H1 (cell line): Measurements from ENCODE around the gene DRC1. TPM values are rescaled to one million over a fixed set of nuclear protein-coding genes. Genes with fewer than 3 reads are reported as not detected.

Experiments used
- E2F6 ChIP-seq: IDR thresholded peaks from 2 replicates; pipeline ENCODE4 v1.6.1; 2012; ENCODE audit warnings: inconsistent platforms
- PHF8 ChIP-seq: fragments of 200-600 bp; sonication (generic); conservative IDR thresholded peaks from 2 replicates; pipeline ENCODE4 v1.7.1; 2012; ENCODE audit warnings: low read depth, mild to moderate bottlenecking, inconsistent platforms, low read length, moderate library complexity
- RAD21 ChIP-seq, 2 experiments: IDR thresholded peaks in 1 of 2; conservative IDR thresholded peaks in 1 of 2; 2 replicates each; pipeline ENCODE4 v1.6.1; 2011; ENCODE audit warnings: low read depth in 2 of 2, low read length in 2 of 2, improper control_type of control experiment in 1 of 2, inconsistent platforms in 1 of 2, mild to moderate bottlenecking in 1 of 2, moderate library complexity in 1 of 2
- SIRT6 ChIP-seq: IDR thresholded peaks from one replicate; pipeline ENCODE4 v1.7.1; 2012; ENCODE audit warnings: low read length, inconsistent platforms
- SP4 ChIP-seq: IDR thresholded peaks from 2 replicates; pipeline ENCODE4 v1.6.1; 2012; ENCODE audit warnings: low read length, inconsistent platforms
- polyA plus RNA-seq, 7 experiments: library from polyadenylated mRNA; depleted of rRNA in 3 of 7; stranded (reverse) in 5 of 7; unstranded in 2 of 7; fragments of >200 nt in 5 of 7; fragments of 200-250 nt in 2 of 7; gene quantifications; 1 replicate in 5 of 7; 2 replicates in 1 of 7; 4 replicates in 1 of 7; pipeline versions ENCODE4 v1.2.1 to v1.2.3, GENCODE V29; 2011 to 2013; ENCODE audit warnings: missing spikeins in 2 of 7, mixed read lengths in 2 of 7
- total RNA-seq: library from RNA; stranded (reverse); fragmentation: NEBNext Ultra II Directional; extraction: Animal tissue kit (Norgen Biotek cat#: 25700); gene quantifications from 2 replicates; pipeline ENCODE4 v1.2.1, GENCODE V29; 2021

Gene DRC1
- total and polyA plus RNA-seq, 2 of the 8 experiments (the other 6 are each of a cell fraction or from before 2014, with no cell fraction given) = 0.08 TPM; not detected in 1

GRCh38 chr2:26462100-26462499 lies 60.4 kb downstream of the DRC1 start (continued):
- TF ChIP-seq RAD21 (IDR thresholded peaks at IDR 0.05 in 1 of 2, conservative IDR thresholded peaks at IDR 0.05 in 1 of 2; ENCODE audit: low read depth in 2 of 2, low read length in 2 of 2) (no peak), SIRT6 (no peak), SP4 (no peak), PHF8 (no peak), E2F6 (no peak)
